ENCODE results near the gene FPGT. TPM values are rescaled to one million over a fixed set of nuclear protein-coding genes. Genes with fewer than 3 reads are reported as not detected.

FPGT gene
- total and polyA plus RNA-seq, 9 of the 15 experiments (the other 6 are each of a cell fraction or from before 2014, with no cell fraction given) = 11.6 to 24.3 (median 22.5) TPM

- in situ Hi-C loops (cut with MboI) (no loop called here), intact Hi-C loops (cut with micrococcal nuclease) (no loop called here)
- Histone ChIP-seq H3K4me2 (ENCODE audit: insufficient read depth, low read length) (no peak overlapping the region), H4K20me1 (replicated peaks; ENCODE audit: control insufficient read depth, insufficient read depth, low read length) (no peaks in the 10 kb centered on the region), H3K27me3 (ENCODE audit: control insufficient read depth in 2 of 2, insufficient read depth in 2 of 2, low read length in 2 of 2) (no peaks in the 10 kb centered on the region), H3K9me3 (replicated peaks; ENCODE audit: control insufficient read depth, insufficient read depth, low read depth, low read length) (no peaks in the 10 kb centered on the region), H3K4me3 (no peak overlapping the region), H3K36me3 (ENCODE audit: control insufficient read depth, insufficient read depth, low read length) (no peaks in the 10 kb centered on the region), H3K9ac (ENCODE audit: insufficient read depth in 1 of 2, low read depth in 2 of 2, low read length in 2 of 2) (no peak overlapping the region), H3K4me1 (replicated peaks in 1 of 2; ENCODE audit: control insufficient read depth in 2 of 2, insufficient read depth in 2 of 2, low read length in 2 of 2) (no peaks in the 10 kb centered on the region), H3K79me2 (ENCODE audit: control insufficient read depth, insufficient read depth, low read length) (no peaks in the 10 kb centered on the region), H2AFZ (ENCODE audit: low read depth, low read length) (no peak overlapping the region), H3K9me1 (ENCODE audit: control insufficient read depth, insufficient read depth, low read length) (no peaks in the 10 kb centered on the region), H3K27ac (ENCODE audit: extremely low read depth, low read depth, low read length) (no peak overlapping the region)
- FAIRE-seq (no peak), DNase-seq (ENCODE audit: extremely low read depth in 1 of 4, low spot score in 3 of 4) (no peak), ATAC-seq (no peak)
- BruUV-seq (replicated peaks) = no TSS peak
- CTCF ChIA-PET (ENCODE audit: low intra/inter-chr PET ratio) = no interaction called here
- TF ChIP-seq ZNF609 (CRISPR knock-in tag; IDR thresholded peaks at IDR 0.05; ENCODE audit: borderline replicate concordance) (no peak), CAMTA2 (CRISPR knock-in tag; conservative IDR thresholded peaks at IDR 0.05) (no peak)
- 0% methylated on average over 2 of the region's 2 CpGs for WGBS (ENCODE audit: insufficient coverage, low coverage, missing lambda C conversion rate)
- POLR2A ChIA-PET = no interaction called here
Observed at GRCh38 chr1:74246315-74246714, 48.3 kb downstream of the FPGT start.

All from K562 (cell line).